Astrocyte of the cerebellum (primary cell): ENCODE data around the gene ZFP69B.
"Not testable (repeated sequence)": the region's sequence is repeated elsewhere in the genome, so short reads cannot be mapped to it uniquely, and the experiment has no call there.

ENCODE experiments used
- DNase-seq: peaks from one replicate; pipeline ENCODE4 v3.0.0-alpha.2; 2011; ENCODE audit warnings: low read depth
- H3K4me3 ChIP-seq: 2 replicates; pipeline ENCODE4 v1.5.1; 2011; ENCODE audit warnings: mild to moderate bottlenecking, low read depth, low read length, moderate library complexity
- CTCF ChIP-seq: IDR thresholded peaks from 2 replicates; pipeline ENCODE4 v1.5.1; 2012; ENCODE audit warnings: low read length, low read depth, moderate library complexity, mild to moderate bottlenecking; ENCODE audit errors: missing control alignments
- in situ Hi-C: cut with HindIII; loops from 2 replicates; pipeline ENCODE4 v1.10.0; 2017; ENCODE audit warnings: low sequenced_read_pairs

Gene ZFP69B

GRCh38 chr1:40478276-40478675 lies 28.0 kb downstream of the ZFP69B start:
- no peak for DNase-seq
- in situ Hi-C loops = no loop called here
- peak overlapping the region; percentile 57 for H3K4me3 ChIP-seq
- no peak for TF ChIP-seq CTCF

DNA sequence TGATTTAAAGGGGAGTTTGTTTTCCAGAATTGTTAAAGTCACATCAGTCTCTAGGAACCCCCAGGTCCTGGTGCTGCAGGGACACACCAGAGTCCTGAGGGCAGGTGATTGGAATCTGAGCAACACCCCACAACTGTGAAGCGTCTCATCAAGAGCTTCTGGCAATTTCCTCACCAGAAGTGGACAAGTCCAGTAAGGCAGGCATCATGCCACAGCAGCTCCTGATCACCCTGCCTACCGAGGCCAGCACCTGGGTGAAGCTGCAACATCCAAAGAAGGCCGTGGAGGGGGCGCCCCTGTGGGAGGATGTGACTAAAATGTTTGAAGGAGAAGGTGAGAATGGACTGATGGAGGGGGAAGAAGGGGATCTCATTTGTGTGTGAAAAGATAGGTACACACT lies 28.9 kb downstream of the ZFP69B start:
- in situ Hi-C loops = no loop called here
- no peak for TF ChIP-seq CTCF
- no peak for DNase-seq

DNA sequence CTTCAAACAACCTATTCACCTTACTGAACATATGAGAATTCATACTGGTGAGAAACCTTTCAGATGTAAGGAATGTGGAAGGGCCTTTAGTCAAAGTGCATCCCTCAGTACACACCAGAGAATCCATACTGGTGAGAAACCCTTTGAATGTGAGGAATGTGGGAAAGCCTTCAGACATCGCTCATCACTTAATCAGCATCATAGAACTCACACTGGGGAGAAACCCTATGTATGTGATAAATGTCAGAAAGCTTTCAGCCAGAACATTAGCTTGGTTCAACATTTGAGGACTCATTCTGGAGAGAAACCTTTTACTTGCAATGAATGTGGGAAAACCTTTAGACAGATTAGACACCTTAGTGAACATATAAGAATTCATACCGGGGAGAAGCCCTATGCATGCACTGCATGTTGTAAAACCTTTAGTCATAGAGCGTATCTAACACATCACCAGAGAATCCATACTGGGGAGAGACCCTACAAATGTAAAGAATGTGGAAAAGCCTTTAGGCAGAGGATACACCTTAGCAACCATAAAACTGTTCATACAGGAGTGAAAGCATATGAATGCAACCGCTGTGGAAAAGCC lies 45.1 kb downstream of the ZFP69B start:
- H3K4me3 ChIP-seq = no peak overlapping the region
- in situ Hi-C loops = no loop called here
- no peak for TF ChIP-seq CTCF
- DNase-seq = no peak

More for the DNA sequence above, 28.9 kb downstream of the ZFP69B start:
- H3K4me3 ChIP-seq = no peak overlapping the region

DNA sequence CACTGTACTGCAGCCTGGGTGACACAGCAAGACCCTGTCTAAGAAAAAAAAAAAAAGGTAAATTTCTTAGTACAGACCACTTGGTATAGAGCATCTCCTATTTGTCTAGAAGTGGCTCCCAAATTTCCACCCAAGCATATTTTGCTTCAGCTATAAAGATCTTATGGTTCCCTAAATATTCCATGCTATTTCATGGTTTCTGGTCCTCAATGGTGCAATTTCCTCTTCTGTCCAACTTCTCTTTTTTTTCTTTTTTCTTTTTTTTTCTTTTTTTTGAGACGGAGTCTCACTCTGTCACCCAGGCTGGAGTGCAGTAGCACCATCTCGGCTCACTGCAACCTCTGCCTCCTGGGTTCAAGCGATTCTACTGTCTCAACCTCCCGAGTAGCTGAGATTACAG lies 52.4 kb downstream of the ZFP69B start:
- H3K4me3 ChIP-seq, DNase-seq, in situ Hi-C loops: not testable (repeated sequence)

DNA sequence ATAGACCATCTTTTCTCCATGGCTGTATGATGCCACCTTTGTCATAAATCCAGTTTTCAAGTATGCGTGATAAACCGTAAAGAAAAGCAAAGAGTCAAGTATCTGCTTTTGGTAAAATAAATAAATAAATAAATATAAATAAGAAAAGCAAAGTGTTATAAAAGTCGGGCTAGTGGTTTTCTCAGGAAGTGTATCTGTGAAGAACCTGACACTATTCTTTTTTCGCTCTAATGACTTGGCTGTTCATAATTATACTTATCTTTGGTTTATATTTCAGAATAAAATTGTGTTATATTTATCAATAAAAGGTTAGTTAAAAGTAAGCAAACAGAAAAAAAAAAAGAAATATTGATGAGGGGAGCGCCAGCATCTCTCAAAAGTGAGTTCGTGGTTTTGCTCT lies 57.7 kb downstream of the ZFP69B start:
- no peak for TF ChIP-seq CTCF
- in situ Hi-C loops = no loop called here
- no peak for DNase-seq
- peak overlapping the region; percentile 77 for H3K4me3 ChIP-seq

- TF ChIP-seq CTCF = no peak
- in situ Hi-C loops = no loop called here
- no peak for DNase-seq
These were observed 58.4 kb downstream of the ZFP69B start, which contains the start of gene EXO5 for GRCh38 chr1:40508375-40509341. TSS of gene EXO5 (plus strand) at chr1:40508767. CDS start at chr1:40514545, 5,778 bp downstream.

More at GRCh38 chr1:40508375-40509341, 58.4 kb downstream of the ZFP69B start, which contains the start of gene EXO5:
- H3K4me3 ChIP-seq = peak within 1 kb of the TSS; percentile 77
